Fibroblast of skin of back (primary cell): ENCODE measurements around the gene ITPR2.

Experiments used
- DNase-seq: peaks from one replicate; pipeline ENCODE4 v3.0.0-alpha.2; 2013

Gene ITPR2

GRCh38 chr12:26754148-26754547, 78.8 kb downstream of the ITPR2 start:
- no peak for DNase-seq

- no peak for DNase-seq
These were observed 81.8 kb downstream of the ITPR2 start for GRCh38 chr12:26751179-26751578.

DNA sequence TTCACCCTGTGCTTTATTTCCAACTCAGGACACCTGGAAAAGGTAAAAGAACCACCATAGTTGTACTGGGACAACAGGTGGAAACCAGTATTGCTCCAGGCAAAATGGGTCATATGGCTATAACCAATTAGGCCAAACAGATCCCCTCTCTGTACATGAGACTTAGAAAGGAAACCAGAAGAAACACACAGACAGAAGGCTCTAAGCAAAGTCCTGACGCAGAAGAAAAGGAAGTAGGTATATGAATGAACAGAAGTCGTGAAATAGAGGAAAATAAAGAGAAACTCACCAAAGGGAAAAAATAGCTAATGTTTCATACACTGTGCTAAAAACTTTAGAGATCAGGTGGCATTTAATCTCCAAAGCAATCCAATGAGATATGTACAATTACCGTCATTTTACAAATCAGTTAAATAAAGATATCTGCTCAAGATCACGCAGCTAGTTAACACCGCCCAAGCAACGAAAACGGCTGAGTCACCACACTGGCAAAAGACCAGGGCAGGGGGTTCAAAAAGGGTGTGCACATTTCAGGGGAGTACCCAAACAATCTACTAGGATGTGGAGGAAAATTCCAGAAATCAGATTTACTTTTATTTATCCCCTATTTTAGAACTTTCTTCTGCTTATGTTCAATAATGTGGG, 82.3 kb downstream of the ITPR2 start:
- no peak for DNase-seq

GRCh38 chr12:26749781-26750180, 83.2 kb downstream of the ITPR2 start:
- no peak for DNase-seq

DNA sequence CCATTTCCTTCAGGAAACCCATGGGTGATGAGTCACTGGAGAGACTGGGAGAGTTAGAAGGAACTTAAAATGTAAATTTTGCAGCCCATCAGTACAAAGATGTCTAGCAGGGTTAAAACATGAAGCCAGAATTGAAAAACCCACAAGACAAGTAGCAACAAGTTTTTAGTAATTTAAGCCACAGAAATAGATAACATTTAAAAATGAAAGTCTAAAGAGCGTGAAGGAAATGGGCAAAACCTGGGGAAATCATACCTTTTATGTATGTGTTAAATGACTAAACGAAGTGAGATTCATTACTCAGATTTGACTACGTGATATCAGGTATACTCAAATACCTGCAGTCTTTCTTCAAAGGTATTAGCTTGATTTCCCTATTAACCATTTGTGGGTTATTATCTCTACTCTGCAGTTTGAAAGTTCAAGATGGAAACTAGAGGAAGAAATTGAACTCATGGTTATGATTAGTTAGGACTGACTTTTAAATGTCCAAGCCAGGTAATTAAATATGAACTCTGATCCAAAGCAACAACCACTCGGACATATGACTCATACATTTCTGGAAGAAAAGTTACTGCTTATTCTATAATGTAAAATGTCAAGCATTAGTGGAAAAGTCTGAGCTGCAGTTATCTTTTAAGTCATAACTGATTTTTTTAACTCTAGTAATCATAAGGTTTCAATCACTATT, 84.1 kb downstream of the ITPR2 start:
- peak; percentile 76 for DNase-seq

DNA sequence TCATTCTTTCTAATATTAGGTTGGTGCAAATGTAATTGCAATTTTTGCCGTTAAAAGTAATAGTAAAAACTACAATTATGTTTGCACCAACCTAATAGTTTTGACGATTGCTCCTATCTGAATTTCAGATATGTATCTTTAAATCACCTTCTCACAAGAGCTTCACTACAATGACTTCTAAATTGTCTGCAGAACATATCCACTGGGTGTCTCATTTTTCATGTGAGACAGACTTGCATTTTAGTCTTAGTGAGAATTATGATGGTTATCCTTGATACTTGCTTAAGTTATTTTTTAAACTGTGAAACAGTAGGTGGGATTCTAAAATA, 84.6 kb downstream of the ITPR2 start:
- DNase-seq = no peak

- peak; percentile 87 for DNase-seq
These were observed 86.8 kb downstream of the ITPR2 start for GRCh38 chr12:26746121-26746714.

GRCh38 chr12:26744697-26745440, 88.1 kb downstream of the ITPR2 start:
- DNase-seq = peak; percentile 9

- no peak for DNase-seq
These were observed 88.9 kb downstream of the ITPR2 start for GRCh38 chr12:26744042-26744626.

- no peak for DNase-seq
These were observed 91.3 kb downstream of the ITPR2 start for GRCh38 chr12:26741584-26742227.

GRCh38 chr12:26740991-26741390, 92.0 kb downstream of the ITPR2 start:
- DNase-seq = no peak

DNA sequence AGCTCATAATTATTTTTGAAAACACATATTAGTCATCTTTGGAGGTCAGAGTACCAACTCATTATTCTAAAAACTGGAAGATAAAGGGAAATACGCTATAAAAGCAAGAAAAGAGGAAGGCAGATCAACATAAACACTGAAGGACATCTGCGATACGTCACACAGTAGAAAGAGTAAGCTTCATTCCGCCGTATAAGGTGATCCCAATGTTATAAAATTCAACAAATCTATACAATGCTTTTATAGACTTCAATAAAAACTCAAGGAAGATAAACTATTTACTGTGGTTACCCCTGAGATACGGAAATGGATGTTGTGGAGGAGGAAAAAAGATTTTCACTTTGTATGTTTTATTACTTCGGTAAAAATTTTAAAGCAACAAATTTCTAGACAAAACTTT, 92.6 kb downstream of the ITPR2 start:
- no peak for DNase-seq

- no peak for DNase-seq
These were observed 95.4 kb downstream of the ITPR2 start for GRCh38 chr12:26737487-26738030.

DNA sequence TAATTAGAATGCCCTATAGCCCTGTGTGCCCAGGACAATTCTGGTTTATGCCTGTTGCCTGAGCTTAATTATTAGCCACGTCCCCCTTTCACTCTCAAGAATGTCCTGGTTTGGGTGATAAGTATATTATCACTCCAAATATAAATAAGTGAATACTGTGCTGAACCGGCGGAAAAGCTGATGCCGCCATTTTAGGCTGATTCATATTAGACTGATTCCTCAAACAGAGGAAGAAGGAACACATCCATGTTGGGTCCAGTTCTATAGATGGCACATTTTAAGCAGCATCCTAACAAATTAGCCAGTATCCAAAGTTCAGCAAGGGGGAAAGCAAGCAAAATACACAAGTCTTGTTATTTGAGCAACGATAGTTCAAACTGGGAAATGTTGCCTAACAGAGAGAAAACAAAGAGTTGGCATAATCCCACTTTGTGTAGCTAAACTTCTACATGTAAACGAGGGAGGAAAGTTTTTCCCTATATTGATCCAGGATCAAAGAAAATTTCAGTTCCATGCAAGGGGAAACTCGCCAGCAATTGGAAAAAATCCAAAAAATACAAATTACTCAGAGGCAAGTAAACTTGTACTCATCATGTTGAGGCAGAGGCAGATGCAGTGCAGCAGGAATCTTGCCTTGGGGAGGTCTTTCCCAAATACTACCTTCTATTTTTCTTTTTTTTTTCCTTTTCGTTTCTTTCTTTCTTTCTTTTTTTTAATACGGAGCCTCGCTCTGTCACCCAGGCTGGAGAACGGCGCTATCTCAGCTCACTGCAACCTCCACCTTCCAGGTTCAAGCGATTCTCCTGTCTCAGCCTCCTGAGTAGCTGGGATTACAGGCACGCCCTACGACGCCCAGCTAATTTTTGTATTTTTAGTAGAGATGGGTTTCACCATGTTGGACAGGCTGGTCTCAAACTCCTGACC, 96.2 kb downstream of the ITPR2 start:
- peak; percentile 52 for DNase-seq

GRCh38 chr12:26735249-26735639, 97.8 kb downstream of the ITPR2 start:
- no peak for DNase-seq

GRCh38 chr12:26734510-26735248, 98.3 kb downstream of the ITPR2 start:
- DNase-seq = no peak

DNA sequence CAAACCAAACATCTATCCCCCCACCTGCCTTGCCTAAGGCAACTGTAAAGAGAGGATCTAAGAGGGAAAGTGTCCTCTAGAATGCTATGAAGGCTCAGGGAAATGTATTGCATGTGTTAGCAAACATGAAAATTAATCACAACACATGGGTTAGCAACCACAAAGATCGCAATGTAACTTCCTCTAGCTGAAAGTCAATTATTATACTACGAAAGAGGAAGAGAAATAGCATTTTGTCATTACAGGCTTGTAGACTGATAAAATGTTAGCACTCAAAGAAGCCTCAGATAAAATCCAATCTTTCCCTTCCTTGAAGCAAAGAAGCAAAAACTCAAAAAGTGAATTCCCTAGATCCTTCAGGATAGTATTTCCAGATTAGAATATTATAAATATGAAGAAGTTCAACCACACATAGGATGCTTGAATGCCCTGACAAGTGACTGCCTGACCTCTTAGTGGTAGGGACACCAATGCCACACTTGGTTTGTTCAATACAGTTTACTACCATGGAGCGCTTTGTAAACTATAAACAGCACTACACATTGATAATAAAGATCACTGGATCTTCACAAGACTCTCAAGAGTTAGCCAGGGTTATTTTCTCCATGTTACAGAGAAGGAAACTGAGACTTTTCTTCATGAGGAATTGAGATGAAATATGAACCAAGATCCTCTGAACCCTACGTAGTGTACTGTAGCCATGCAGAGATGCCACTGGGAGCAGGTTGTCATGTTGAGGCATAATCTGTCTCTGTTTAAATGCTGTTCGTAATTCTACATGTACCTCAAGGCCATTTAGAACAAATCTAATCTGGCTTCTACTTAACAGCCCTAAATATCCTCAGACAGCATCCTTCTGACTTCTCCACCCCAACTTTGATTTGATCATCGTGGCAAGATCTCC, 100.7 kb downstream of the ITPR2 start:
- DNase-seq = no peak

DNA sequence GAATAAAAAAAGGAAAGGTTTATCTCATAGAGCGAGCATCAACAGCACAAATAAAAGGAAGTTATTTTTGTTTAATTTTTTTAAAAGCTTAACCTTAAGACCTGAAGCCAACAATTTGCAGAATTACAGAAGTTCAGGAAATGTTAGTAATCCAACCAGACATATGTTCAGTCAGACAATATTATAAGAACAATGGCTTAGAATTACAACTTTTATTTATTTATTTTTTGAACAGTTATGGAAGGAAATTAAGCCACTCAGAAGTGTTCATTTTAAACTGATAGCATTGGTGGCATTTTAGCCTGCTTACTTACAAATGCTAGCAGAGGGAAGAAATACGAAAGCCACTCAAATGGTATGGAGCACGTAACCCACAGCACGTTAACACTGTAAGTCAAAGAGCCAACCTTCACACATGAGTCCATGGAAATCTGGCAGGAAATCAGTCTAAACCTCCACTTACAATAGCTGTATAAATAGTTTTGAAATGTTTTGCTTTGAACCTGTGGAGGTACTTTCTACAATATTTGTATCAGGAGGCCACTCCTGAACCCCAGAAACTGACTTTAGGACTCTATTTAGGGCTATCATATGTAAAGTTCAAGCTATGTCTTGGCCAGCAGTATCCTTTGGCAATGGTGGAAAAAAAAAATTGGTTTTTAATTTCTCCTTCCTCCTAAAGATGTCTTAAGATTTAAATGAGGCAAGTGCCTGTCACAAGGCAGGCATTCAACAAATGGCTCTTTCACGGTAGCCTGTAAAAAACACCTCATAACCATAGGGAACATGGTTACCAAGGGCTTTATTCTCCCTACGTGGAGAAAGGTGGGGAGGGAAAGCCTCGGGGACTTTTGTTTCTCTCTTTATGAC, 102.3 kb downstream of the ITPR2 start:
- DNase-seq = no peak
